GM23338 (cell line): Measurements from ENCODE around the gene PPP1R3G. TPM values are rescaled to one million over a fixed set of nuclear protein-coding genes. Genes with fewer than 3 reads are reported as not detected.

ENCODE experiments used
- ATAC-seq: fragments of 200-7000 bp; cut with Tn5 transposase; 3 replicates; pipeline ENCODE4 v1.9.1; 2020
- DNase-seq: peaks from one replicate; pipeline ENCODE4 v3.0.0-alpha.2; 2015; ENCODE audit warnings: low spot score
- H2AFZ ChIP-seq: fragments of 200-600 bp; sonication (generic); 2 replicates; pipeline ENCODE4 v1.8.0; 2016; ENCODE audit warnings: antibody characterized with exemption, mild to moderate bottlenecking, moderate library complexity
- H3F3A ChIP-seq: fragments of 200-600 bp; sonication (generic); replicated peaks from 2 replicates; pipeline ENCODE4 v1.8.0; 2017; ENCODE audit warnings: antibody characterized with exemption, mixed run types, low read depth
- H3K27ac ChIP-seq: fragments of 200-600 bp; sonication (generic); 2 replicates; pipeline ENCODE4 v1.6.1; 2016; ENCODE audit warnings: low read depth
- H3K27me3 ChIP-seq: fragments of 200-600 bp; sonication (generic); 2 replicates; pipeline ENCODE4 v1.8.0; 2016; ENCODE audit warnings: mild to moderate bottlenecking, mixed run types, moderate library complexity; ENCODE audit not compliant: insufficient read depth
- H3K36me3 ChIP-seq: fragments of 200-600 bp; sonication (generic); 2 replicates; pipeline ENCODE4 v1.8.0; 2016; ENCODE audit warnings: mild to moderate bottlenecking; ENCODE audit not compliant: insufficient read depth
- H3K4me1 ChIP-seq: fragments of 200-600 bp; sonication (generic); 2 replicates; pipeline ENCODE4 v1.8.0; 2016; ENCODE audit warnings: mild to moderate bottlenecking, moderate library complexity; ENCODE audit not compliant: insufficient read depth
- H3K4me2 ChIP-seq: fragments of 200-600 bp; sonication (generic); 2 replicates; pipeline ENCODE4 v1.7.1; 2017; ENCODE audit warnings: mixed run types
- H3K4me3 ChIP-seq: fragments of 200-600 bp; sonication (generic); 2 replicates; pipeline ENCODE4 v1.6.1; 2016; ENCODE audit warnings: mixed run types
- H3K79me2 ChIP-seq: fragments of 200-600 bp; sonication (generic); replicated peaks from 2 replicates; pipeline ENCODE4 v1.8.0; 2017; ENCODE audit warnings: mild to moderate bottlenecking; ENCODE audit not compliant: insufficient read depth
- H3K9me2 ChIP-seq: fragments of 200-600 bp; sonication (generic); 2 replicates; pipeline ENCODE4 v1.8.0; 2017; ENCODE audit not compliant: insufficient read depth
- H4K20me1 ChIP-seq: fragments of 200-600 bp; sonication (generic); replicated peaks from 2 replicates; pipeline ENCODE4 v1.8.0; 2017; ENCODE audit warnings: mild to moderate bottlenecking; ENCODE audit not compliant: insufficient read depth
- H3K27ac Mint-ChIP-seq: 2 replicates; pipeline ENCODE4 v1.8.0; 2020; ENCODE audit warnings: inconsistent platforms, mild to moderate bottlenecking, moderate library complexity, mixed read lengths
- H3K27me3 Mint-ChIP-seq: 3 replicates; pipeline ENCODE4 v1.8.0; 2022; ENCODE audit warnings: low read depth, mild to moderate bottlenecking, moderate library complexity, mixed read lengths, inconsistent platforms; ENCODE audit not compliant: insufficient read depth, poor library complexity
- H3K36me3 Mint-ChIP-seq: 3 replicates; pipeline ENCODE4 v1.8.0; 2021; ENCODE audit warnings: low read depth, mild to moderate bottlenecking, inconsistent platforms, moderate library complexity, mixed read lengths
- H3K4me1 Mint-ChIP-seq: 3 replicates; pipeline ENCODE4 v1.8.0; 2020; ENCODE audit warnings: mild to moderate bottlenecking, inconsistent platforms, mixed read lengths
- H3K4me3 Mint-ChIP-seq: 3 replicates; pipeline ENCODE4 v1.8.0; 2021; ENCODE audit warnings: moderate library complexity, mild to moderate bottlenecking, inconsistent platforms, mixed read lengths
- H3K9me3 Mint-ChIP-seq: 3 replicates; pipeline ENCODE4 v1.8.0; 2020; ENCODE audit warnings: moderate library complexity, mild to moderate bottlenecking, inconsistent platforms, mixed read lengths
- CREB1 ChIP-seq: fragments of 250-450 bp; sonication (Bioruptor Pico); IDR thresholded peaks from 2 replicates; pipeline ENCODE4 v1.5.0; 2020; ENCODE audit warnings: low read depth, mild to moderate bottlenecking, moderate library complexity
- ETS1 ChIP-seq: IDR thresholded peaks from 2 replicates; pipeline ENCODE4 v1.6.1; 2016; ENCODE audit warnings: antibody characterized with exemption
- EZH2phosphoT487 ChIP-seq: fragments of 200-600 bp; sonication (generic); IDR thresholded peaks from one replicate; pipeline ENCODE4 v1.8.1; 2018; ENCODE audit warnings: antibody characterized with exemption; ENCODE audit not compliant: unreplicated experiment
- JUNB ChIP-seq: IDR thresholded peaks from one replicate; pipeline ENCODE4 v1.6.1; 2016; ENCODE audit warnings: antibody characterized with exemption; ENCODE audit not compliant: unreplicated experiment
- NANOG ChIP-seq: IDR thresholded peaks from 2 replicates; pipeline ENCODE4 v1.6.1; 2016; ENCODE audit warnings: antibody characterized with exemption, borderline replicate concordance
- POLR2AphosphoS5 ChIP-seq: IDR thresholded peaks from 2 replicates; pipeline ENCODE4 v1.6.1; 2016; ENCODE audit warnings: antibody characterized with exemption, low read depth
- REST ChIP-seq: IDR thresholded peaks from one replicate; pipeline ENCODE4 v1.6.1; 2018; ENCODE audit warnings: antibody characterized with exemption; ENCODE audit not compliant: unreplicated experiment
- ZNF114 ChIP-seq: fragments of 250-450 bp; sonication (Bioruptor Pico); IDR thresholded peaks from 2 replicates; pipeline ENCODE4 v1.5.0; 2020; ENCODE audit warnings: mild to moderate bottlenecking, moderate library complexity
- ZNF331 ChIP-seq: fragments of 250-450 bp; sonication (Bioruptor Pico); IDR thresholded peaks from 2 replicates; pipeline ENCODE4 v1.5.0; 2020; ENCODE audit warnings: low read depth, mild to moderate bottlenecking, moderate library complexity
- ZNF462 ChIP-seq: fragments of 250-450 bp; sonication (Bioruptor Pico); IDR thresholded peaks from 2 replicates; pipeline ENCODE4 v1.5.0; 2020; ENCODE audit warnings: mild to moderate bottlenecking, moderate library complexity
- polyA plus RNA-seq: library from polyadenylated mRNA; unstranded; fragments of >200 nt; fragmentation: Nextera tagmentation; extraction: Ambion mirVana; gene quantifications from 2 replicates; pipeline ENCODE4 v1.2.1, GENCODE V29; 2016
- total RNA-seq: library from RNA; depleted of rRNA; stranded (reverse); fragments of >200 nt; shearing (Covaris generic); gene quantifications from 2 replicates; pipeline ENCODE4 v1.2.3, GENCODE V29; 2014
- TF ChIP-seq, protein P1 (sequence below), 2 experiments: fragments of 200-600 bp in 1 of 2; sonication (generic) in 1 of 2; conservative IDR thresholded peaks; 2 replicates each; pipeline versions ENCODE4 v1.5.1 to v1.6.1; 2016 to 2017; ENCODE audit warnings: antibody characterized with exemption in 2 of 2, low read depth in 2 of 2, mild to moderate bottlenecking in 2 of 2, moderate library complexity in 1 of 2

PPP1R3G gene
- total and polyA plus RNA-seq, 2 experiments from 2014 or later = 0.13 to 0.24 TPM

DNA sequence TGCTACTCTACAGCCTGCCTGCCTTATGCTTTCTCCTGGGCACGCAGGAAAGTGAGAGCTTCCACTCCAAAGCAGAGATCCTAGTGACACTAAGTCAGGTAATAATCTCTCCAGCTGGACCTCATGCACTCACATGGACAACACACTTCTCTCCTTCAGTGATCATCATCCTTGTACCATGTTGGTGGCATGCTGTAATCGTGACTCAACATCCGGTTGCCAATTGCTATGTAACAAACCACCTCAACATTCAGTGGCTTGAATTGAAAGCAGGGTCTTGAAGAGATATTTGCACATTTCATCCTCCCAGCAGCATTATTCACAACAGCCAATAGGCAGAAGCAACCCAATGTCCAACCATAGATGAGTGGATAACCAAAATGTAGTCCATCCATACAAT, 40.3 kb upstream of the PPP1R3G start (continued):
- TF ChIP-seq ZNF331 (no peak), ETS1 (no peak), POLR2AphosphoS5 (no peak)

DNA sequence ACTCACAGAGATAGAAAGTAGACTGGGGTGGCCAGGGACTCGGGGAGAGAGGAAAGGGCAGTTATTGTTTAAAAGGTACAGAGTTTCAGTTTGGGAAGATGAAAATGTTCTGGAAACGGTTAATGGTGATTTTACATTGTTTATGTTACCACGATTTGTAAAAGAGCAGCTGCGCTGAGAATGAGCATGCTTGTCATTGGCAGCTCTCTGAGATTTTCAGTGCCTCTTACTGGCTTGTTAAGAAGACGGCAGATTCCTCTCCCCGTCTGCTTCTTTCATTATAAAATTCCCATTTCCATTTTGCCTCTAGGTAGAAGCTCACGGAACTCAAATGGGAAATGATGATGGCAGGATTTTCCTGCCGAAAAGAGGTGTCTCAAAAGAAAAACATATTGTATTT, 39.7 kb upstream of the PPP1R3G start:
- H3K27me3 ChIP-seq = no peaks in the 10 kb centered on the region
- H3K4me2 ChIP-seq = no peak overlapping the region
- no peaks in the 10 kb centered on the region for H3F3A ChIP-seq
- no peak overlapping the region for H3K4me3 ChIP-seq
- H4K20me1 ChIP-seq = no peaks in the 10 kb centered on the region; the same call in 1 of the 2 replicates
- ATAC-seq (no peak), DNase-seq (no peak)
- no peaks in the 10 kb centered on the region for H3K79me2 ChIP-seq
- no peaks in the 10 kb centered on the region for H3K36me3 ChIP-seq
- Mint-ChIP-seq H3K27me3 (peaks cover 12% of the 10 kb centered on the region), H3K36me3 (no peaks in the 10 kb centered on the region), H3K4me3 (no peak overlapping the region), H3K4me1 (peaks cover 5% of the 10 kb centered on the region; the same call in 2 of the 3 replicates), H3K9me3 (peaks cover 8% of the 10 kb centered on the region; the same call in 1 of the 3 replicates), H3K27ac (no peak overlapping the region)
- no peaks in the 10 kb centered on the region for H3K4me1 ChIP-seq
- no peak overlapping the region for H2AFZ ChIP-seq
- H3K27ac ChIP-seq = no peak overlapping the region
- H3K9me2 ChIP-seq = no peaks in the 10 kb centered on the region
- no peak for TF ChIP-seq CREB1 (CRISPR knock-in tag)
- TF ChIP-seq REST = no peak
- no peak for TF ChIP-seq ZNF462 (CRISPR knock-in tag)
- TF ChIP-seq EZH2phosphoT487 = no peak
- TF ChIP-seq, protein P1, sequence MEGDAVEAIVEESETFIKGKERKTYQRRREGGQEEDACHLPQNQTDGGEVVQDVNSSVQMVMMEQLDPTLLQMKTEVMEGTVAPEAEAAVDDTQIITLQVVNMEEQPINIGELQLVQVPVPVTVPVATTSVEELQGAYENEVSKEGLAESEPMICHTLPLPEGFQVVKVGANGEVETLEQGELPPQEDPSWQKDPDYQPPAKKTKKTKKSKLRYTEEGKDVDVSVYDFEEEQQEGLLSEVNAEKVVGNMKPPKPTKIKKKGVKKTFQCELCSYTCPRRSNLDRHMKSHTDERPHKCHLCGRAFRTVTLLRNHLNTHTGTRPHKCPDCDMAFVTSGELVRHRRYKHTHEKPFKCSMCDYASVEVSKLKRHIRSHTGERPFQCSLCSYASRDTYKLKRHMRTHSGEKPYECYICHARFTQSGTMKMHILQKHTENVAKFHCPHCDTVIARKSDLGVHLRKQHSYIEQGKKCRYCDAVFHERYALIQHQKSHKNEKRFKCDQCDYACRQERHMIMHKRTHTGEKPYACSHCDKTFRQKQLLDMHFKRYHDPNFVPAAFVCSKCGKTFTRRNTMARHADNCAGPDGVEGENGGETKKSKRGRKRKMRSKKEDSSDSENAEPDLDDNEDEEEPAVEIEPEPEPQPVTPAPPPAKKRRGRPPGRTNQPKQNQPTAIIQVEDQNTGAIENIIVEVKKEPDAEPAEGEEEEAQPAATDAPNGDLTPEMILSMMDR (conservative IDR thresholded peaks at IDR 0.05; ENCODE audit: low read depth in 2 of 2) = no peak
- TF ChIP-seq ETS1 = no peak
- TF ChIP-seq ZNF331 = no peak
- no peak for TF ChIP-seq ZNF114
- no peak for TF ChIP-seq POLR2AphosphoS5
- TF ChIP-seq JUNB = no peak
- no peak for TF ChIP-seq NANOG
